ENCODE results near the gene NOL9. TPM values are rescaled to one million over a fixed set of nuclear protein-coding genes. Genes with fewer than 3 reads are reported as not detected.

NOL9 gene
- total RNA-seq, 2 donors from 2014 or later, result 15.4 to 15.6 TPM

DNA sequence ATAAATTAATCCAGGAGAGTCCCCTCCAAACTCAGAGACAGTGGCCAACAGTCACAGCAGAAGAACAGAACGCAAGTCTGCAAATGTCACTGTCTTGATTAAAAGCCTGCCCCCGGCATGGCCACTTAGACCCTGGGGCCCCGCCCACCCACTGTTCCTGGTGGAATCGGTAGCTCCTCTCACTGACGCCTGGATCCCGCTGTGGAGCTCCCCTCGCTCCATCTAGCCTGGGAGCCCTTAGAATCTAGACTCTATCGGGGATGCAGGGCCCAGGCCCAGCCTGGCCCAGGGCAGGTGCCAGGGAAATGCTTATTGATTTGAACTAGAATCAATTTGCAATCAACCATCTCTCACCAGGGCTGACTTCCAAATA is 41.4 kb downstream of the NOL9 start:
- Histone ChIP-seq H3K9me3 (no peaks in the 10 kb centered on the region), H3K36me3 (no peaks in the 10 kb centered on the region), H3K27me3 (no peaks in the 10 kb centered on the region), H3K27ac (no peak overlapping the region), H3K4me1 (peaks cover 0 to 6% of the 10 kb centered on the region in 2 donors), H3K4me3 (no peak overlapping the region)
- TF ChIP-seq, protein P1, sequence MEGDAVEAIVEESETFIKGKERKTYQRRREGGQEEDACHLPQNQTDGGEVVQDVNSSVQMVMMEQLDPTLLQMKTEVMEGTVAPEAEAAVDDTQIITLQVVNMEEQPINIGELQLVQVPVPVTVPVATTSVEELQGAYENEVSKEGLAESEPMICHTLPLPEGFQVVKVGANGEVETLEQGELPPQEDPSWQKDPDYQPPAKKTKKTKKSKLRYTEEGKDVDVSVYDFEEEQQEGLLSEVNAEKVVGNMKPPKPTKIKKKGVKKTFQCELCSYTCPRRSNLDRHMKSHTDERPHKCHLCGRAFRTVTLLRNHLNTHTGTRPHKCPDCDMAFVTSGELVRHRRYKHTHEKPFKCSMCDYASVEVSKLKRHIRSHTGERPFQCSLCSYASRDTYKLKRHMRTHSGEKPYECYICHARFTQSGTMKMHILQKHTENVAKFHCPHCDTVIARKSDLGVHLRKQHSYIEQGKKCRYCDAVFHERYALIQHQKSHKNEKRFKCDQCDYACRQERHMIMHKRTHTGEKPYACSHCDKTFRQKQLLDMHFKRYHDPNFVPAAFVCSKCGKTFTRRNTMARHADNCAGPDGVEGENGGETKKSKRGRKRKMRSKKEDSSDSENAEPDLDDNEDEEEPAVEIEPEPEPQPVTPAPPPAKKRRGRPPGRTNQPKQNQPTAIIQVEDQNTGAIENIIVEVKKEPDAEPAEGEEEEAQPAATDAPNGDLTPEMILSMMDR (IDR thresholded peaks at IDR 0.05), result no peak
- DNase-seq (ENCODE audit: low spot score), result no peak

DNA sequence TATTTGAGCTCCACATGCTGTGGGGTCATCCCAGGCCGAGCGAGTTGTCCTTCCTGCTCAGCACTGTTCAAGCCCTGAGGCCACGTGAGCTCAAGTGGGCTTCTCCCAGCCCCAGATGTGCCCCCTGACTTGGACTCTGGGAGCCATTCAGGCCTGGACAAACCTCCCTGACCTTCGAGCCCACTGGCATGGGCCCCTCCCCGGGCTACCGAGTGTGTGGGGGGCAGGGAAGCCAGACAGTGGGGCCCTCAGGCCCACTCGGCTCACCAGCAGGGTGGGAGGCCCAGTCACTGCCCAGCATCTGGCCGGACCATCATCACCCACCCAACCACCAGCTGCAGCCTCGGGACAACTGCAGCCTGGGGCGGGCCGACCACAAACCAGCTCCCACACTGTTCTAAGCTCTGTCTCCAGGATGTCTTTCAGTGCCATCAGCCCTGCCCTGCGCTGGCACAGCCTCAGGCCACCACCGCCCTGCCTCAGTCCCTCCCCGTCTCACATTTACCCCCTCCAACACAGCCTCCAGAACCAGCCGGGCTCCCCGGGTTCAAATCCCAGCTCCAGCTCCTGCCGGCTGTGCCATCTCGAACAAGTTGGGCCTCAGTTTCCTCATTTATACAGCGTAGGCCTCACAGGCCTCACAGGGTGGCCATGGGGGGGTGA is 41.9 kb downstream of the NOL9 start:
- H3K4me1 ChIP-seq, result peaks cover 0 to 11% of the 10 kb centered on the region in 2 donors
- no peaks in the 10 kb centered on the region for H3K36me3 ChIP-seq
- no peaks in the 10 kb centered on the region for H3K9me3 ChIP-seq
- no peak overlapping the region for H3K4me3 ChIP-seq
- DNase-seq (ENCODE audit: low spot score), result no peak
- H3K27me3 ChIP-seq, result no peaks in the 10 kb centered on the region
- no peak overlapping the region for H3K27ac ChIP-seq
- TF ChIP-seq, protein P1 (IDR thresholded peaks at IDR 0.05), result no peak

GRCh38 chr1:6511561-6512244 is 42.6 kb downstream of the NOL9 start:
- TF ChIP-seq, protein P1 (IDR thresholded peaks at IDR 0.05), result no peak
- DNase-seq (ENCODE audit: low spot score), result no peak
- Histone ChIP-seq H3K4me1 (peaks cover 0 to 18% of the 10 kb centered on the region in 2 donors), H3K27me3 (no peaks in the 10 kb centered on the region), H3K9me3 (no peaks in the 10 kb centered on the region), H3K4me3 (no peak overlapping the region), H3K27ac (no peak overlapping the region), H3K36me3 (no peaks in the 10 kb centered on the region)

DNA sequence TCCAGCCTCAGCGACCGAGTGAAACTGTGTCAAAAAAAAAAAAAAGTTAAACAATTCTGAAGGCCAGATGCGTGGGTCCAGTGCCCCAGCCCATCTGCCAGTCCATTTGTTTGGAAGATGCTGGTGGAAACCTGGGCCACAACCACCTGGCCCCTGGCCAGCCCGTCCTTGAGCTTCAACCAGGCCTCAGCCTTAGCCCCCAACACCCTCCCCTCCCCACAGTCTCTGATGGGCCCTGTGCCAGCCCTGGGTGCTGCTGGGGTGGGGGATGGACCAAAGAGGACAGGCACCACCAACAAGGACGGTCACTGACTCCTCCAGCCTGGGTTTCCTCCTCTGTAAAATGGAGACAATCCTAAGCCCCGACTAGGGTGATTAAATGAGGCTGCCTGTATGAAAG is 43.3 kb downstream of the NOL9 start:
- no peak for DNase-seq (ENCODE audit: low spot score)
- TF ChIP-seq, protein P1 (IDR thresholded peaks at IDR 0.05), result no peak
- no peaks in the 10 kb centered on the region for H3K36me3 ChIP-seq

GRCh38 chr1:6510493-6510892 is 43.8 kb downstream of the NOL9 start:
- no peak for DNase-seq (ENCODE audit: low spot score)
- Histone ChIP-seq H3K9me3 (no peaks in the 10 kb centered on the region), H3K4me1 (peaks cover 0 to 19% of the 10 kb centered on the region in 2 donors), H3K36me3 (no peaks in the 10 kb centered on the region), H3K27me3 (no peaks in the 10 kb centered on the region), H3K4me3 (no peak overlapping the region), H3K27ac (no peak overlapping the region)
- TF ChIP-seq, protein P1 (IDR thresholded peaks at IDR 0.05), result no peak

More for the DNA sequence above, 43.3 kb downstream of the NOL9 start:
- Histone ChIP-seq H3K27me3 (no peaks in the 10 kb centered on the region), H3K9me3 (no peaks in the 10 kb centered on the region), H3K27ac (no peak overlapping the region), H3K4me1 (peaks cover 0 to 19% of the 10 kb centered on the region in 2 donors), H3K4me3 (no peak overlapping the region)

Measured in right atrium auricular region (tissue), 2 donors.